NCI-H510A treated with DMSO at 0.1 percent for 48 hours (cell line): Measurements from ENCODE around the gene PTPN9.
"Not testable (repeated sequence)": the region's sequence is repeated elsewhere in the genome, so short reads cannot be mapped to it uniquely, and the experiment has no call there.

Experiments
- DNase-seq: peaks from one replicate; lab custom pipeline; 2025; lab: John Stamatoyannopoulos, UW

Gene PTPN9

GRCh38 chr15:75453703-75454470 lies 125.2 kb downstream of the PTPN9 start:
- peak; percentile 95 for DNase-seq

GRCh38 chr15:75452865-75453702 lies 126.0 kb downstream of the PTPN9 start:
- peak; percentile 20 for DNase-seq

- peak; percentile 67 for DNase-seq
Observed at GRCh38 chr15:75452364-75452864, 126.7 kb downstream of the PTPN9 start.

GRCh38 chr15:75451674-75452363 lies 127.3 kb downstream of the PTPN9 start, which contains the start of gene SIN3A:
Gene SIN3A, minus strand, starts transcription at chr15:75451690. Its CDS starts 21,315 bp downstream, at chr15:75430375.
- peak; percentile 100 for DNase-seq

GRCh38 chr15:75451202-75451673 lies 127.9 kb downstream of the PTPN9 start:
- no peak for DNase-seq

- DNase-seq = peak; percentile 67
Observed at GRCh38 chr15:75450307-75451201, 128.6 kb downstream of the PTPN9 start.

- no peak for DNase-seq
Observed at GRCh38 chr15:75449585-75450306, 129.4 kb downstream of the PTPN9 start.

GRCh38 chr15:75448171-75448570 lies 130.9 kb downstream of the PTPN9 start:
- not testable (repeated sequence) for DNase-seq

GRCh38 chr15:75446151-75446550 lies 133.0 kb downstream of the PTPN9 start:
- no peak for DNase-seq

- not testable (repeated sequence) for DNase-seq
Observed at GRCh38 chr15:75445324-75445723, 133.8 kb downstream of the PTPN9 start.

- not testable (repeated sequence) for DNase-seq
Observed at GRCh38 chr15:75443972-75444453, 135.1 kb downstream of the PTPN9 start.

GRCh38 chr15:75437721-75438120 lies 141.4 kb downstream of the PTPN9 start:
- DNase-seq = no peak

- no peak for DNase-seq
Observed at GRCh38 chr15:75436881-75437280, 142.2 kb downstream of the PTPN9 start.

GRCh38 chr15:75431682-75432081 lies 147.4 kb downstream of the PTPN9 start:
- no peak for DNase-seq

- no peak for DNase-seq
Observed at GRCh38 chr15:75431270-75431669, 147.8 kb downstream of the PTPN9 start.

GRCh38 chr15:75430259-75430658 lies 148.9 kb downstream of the PTPN9 start:
- no peak for DNase-seq

GRCh38 chr15:75428152-75428551 lies 151.0 kb downstream of the PTPN9 start:
- DNase-seq = no peak

GRCh38 chr15:75425966-75426500 lies 153.1 kb downstream of the PTPN9 start:
- no peak for DNase-seq

- DNase-seq = no peak
Observed at GRCh38 chr15:75422554-75422953, 156.6 kb downstream of the PTPN9 start.

GRCh38 chr15:75420698-75421097 lies 158.4 kb downstream of the PTPN9 start:
- no peak for DNase-seq
